Nephron progenitor cell (in vitro differentiated cells): Measurements from ENCODE around the gene ZNF48.

Source experiments
- DNase-seq: peaks from one replicate; pipeline ENCODE4 v3.0.0; 2021
- H3K27ac Mint-ChIP-seq: 2 replicates; pipeline ENCODE4 v1.8.0; 2021; ENCODE audit warnings: mild to moderate bottlenecking, moderate library complexity, mixed read lengths
- H3K27me3 Mint-ChIP-seq: 2 replicates; pipeline ENCODE4 v1.8.0; 2021; ENCODE audit warnings: mild to moderate bottlenecking, low read depth, mixed read lengths; ENCODE audit not compliant: poor library complexity
- H3K36me3 Mint-ChIP-seq: 2 replicates; pipeline ENCODE4 v1.8.0; 2021; ENCODE audit warnings: low read depth, mixed read lengths
- H3K4me1 Mint-ChIP-seq: 2 replicates; pipeline ENCODE4 v1.8.0; 2021; ENCODE audit warnings: mixed read lengths
- H3K4me3 Mint-ChIP-seq: 2 replicates; pipeline ENCODE4 v1.8.0; 2021; ENCODE audit warnings: mild to moderate bottlenecking, moderate library complexity, mixed read lengths
- H3K9me3 Mint-ChIP-seq: 2 replicates; pipeline ENCODE4 v1.8.0; 2021; ENCODE audit warnings: mild to moderate bottlenecking, moderate library complexity, mixed read lengths
- CTCF ChIP-seq: fragments of 200-600 bp; sonication (generic); IDR thresholded peaks from 2 replicates; pipeline ENCODE4 v1.5.0; 2021; ENCODE audit warnings: antibody characterized with exemption

ZNF48 gene

GRCh38 chr16:30397776-30398660 is 2.8 kb downstream of the ZNF48 start:
- no peak overlapping the region for H3K27ac Mint-ChIP-seq
- no peak for DNase-seq
- peaks cover 58% of the 10 kb centered on the region for H3K4me1 Mint-ChIP-seq
- peaks cover 6% of the 10 kb centered on the region for H3K36me3 Mint-ChIP-seq
- TF ChIP-seq CTCF = no peak
- H3K27me3 Mint-ChIP-seq = peaks cover 2% of the 10 kb centered on the region
- no peaks in the 10 kb centered on the region for H3K9me3 Mint-ChIP-seq
- no peak overlapping the region for H3K4me3 Mint-ChIP-seq

GRCh38 chr16:30398661-30399434 is 3.6 kb downstream of the ZNF48 start:
- H3K4me3 Mint-ChIP-seq = peak overlapping the region; percentile 83
- H3K9me3 Mint-ChIP-seq = no peaks in the 10 kb centered on the region
- DNase-seq = no peak
- H3K4me1 Mint-ChIP-seq = peaks cover 53% of the 10 kb centered on the region
- H3K27me3 Mint-ChIP-seq = peaks cover 2% of the 10 kb centered on the region
- H3K27ac Mint-ChIP-seq = peak overlapping the region; percentile 100
- peaks cover 6% of the 10 kb centered on the region for H3K36me3 Mint-ChIP-seq
- TF ChIP-seq CTCF = no peak

- Mint-ChIP-seq H3K4me3 (peak overlapping the region; percentile 83), H3K4me1 (peaks cover 45% of the 10 kb centered on the region), H3K27me3 (peaks cover 2% of the 10 kb centered on the region), H3K9me3 (no peaks in the 10 kb centered on the region), H3K27ac (peak overlapping the region; percentile 100), H3K36me3 (peaks cover 6% of the 10 kb centered on the region)
- TF ChIP-seq CTCF = no peak
- DNase-seq = no peak
These were observed 4.4 kb downstream of the ZNF48 start for GRCh38 chr16:30399435-30400186.

GRCh38 chr16:30401768-30402425 is 6.7 kb downstream of the ZNF48 start:
- peak overlapping the region; percentile 100 for H3K27ac Mint-ChIP-seq
- H3K36me3 Mint-ChIP-seq = peaks cover 6% of the 10 kb centered on the region
- H3K4me1 Mint-ChIP-seq = peaks cover 34% of the 10 kb centered on the region
- no peak for TF ChIP-seq CTCF
- no peaks in the 10 kb centered on the region for H3K9me3 Mint-ChIP-seq
- H3K4me3 Mint-ChIP-seq = peak overlapping the region; percentile 83
- DNase-seq = no peak
- peaks cover 2% of the 10 kb centered on the region for H3K27me3 Mint-ChIP-seq

GRCh38 chr16:30406795-30407101 is 11.5 kb downstream of the ZNF48 start:
- no peaks in the 10 kb centered on the region for H3K9me3 Mint-ChIP-seq
- peaks cover 29% of the 10 kb centered on the region for H3K4me1 Mint-ChIP-seq

More at GRCh38 chr16:30406795-30407101, 11.5 kb downstream of the ZNF48 start:
- peak overlapping the region; percentile 94 for H3K27ac Mint-ChIP-seq
- peaks cover 2% of the 10 kb centered on the region for H3K27me3 Mint-ChIP-seq
- H3K36me3 Mint-ChIP-seq = peaks cover 11% of the 10 kb centered on the region
- H3K4me3 Mint-ChIP-seq = peak overlapping the region; percentile 87
- no peak for DNase-seq
- TF ChIP-seq CTCF = no peak
